GM15510 (cell line): ENCODE results near the gene TAF4.

ENCODE experiments used
- POLR2A ChIP-seq: IDR thresholded peaks from 3 replicates; pipeline ENCODE4 v1.6.1; 2011; ENCODE audit warnings: borderline replicate concordance; ENCODE audit not compliant: insufficient read length; ENCODE audit errors: extremely low read depth

The TAF4 gene

DNA sequence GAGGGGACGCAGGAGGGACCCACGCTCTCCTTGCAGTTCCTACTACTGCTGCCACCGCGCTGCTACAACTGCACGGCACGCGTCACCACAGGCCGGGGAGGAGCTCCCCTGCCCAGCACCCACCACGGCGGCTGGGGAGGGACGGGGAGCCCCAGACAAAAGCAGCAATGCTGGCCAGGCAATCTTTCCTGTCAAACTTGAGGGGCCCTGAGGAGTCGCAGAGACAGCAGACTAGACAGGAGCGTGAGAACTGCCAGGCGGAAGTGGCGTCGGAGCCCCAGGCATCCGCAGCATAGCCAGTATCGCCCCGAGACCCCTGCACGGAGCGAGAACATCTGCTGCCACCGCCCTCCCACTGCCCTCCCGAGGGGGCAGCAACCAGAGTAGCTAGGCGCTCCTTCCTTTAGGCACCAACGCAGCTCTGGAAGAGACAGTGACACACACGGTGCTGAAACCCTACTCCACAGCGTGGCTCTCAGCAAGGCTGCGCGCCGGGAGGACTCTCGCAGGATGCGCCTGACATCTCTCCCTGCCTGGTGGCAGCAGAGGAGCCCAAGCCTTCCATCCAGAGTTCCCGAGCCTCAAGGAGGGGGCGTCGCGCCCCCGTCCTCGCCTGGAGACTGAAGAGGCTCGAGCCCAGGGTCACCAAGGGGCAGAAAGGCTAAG, 2.2 kb downstream of the TAF4 start:
- no peak for TF ChIP-seq POLR2A

GRCh38 chr20:62062661-62063314, 2.9 kb downstream of the TAF4 start:
- no peak for TF ChIP-seq POLR2A

DNA sequence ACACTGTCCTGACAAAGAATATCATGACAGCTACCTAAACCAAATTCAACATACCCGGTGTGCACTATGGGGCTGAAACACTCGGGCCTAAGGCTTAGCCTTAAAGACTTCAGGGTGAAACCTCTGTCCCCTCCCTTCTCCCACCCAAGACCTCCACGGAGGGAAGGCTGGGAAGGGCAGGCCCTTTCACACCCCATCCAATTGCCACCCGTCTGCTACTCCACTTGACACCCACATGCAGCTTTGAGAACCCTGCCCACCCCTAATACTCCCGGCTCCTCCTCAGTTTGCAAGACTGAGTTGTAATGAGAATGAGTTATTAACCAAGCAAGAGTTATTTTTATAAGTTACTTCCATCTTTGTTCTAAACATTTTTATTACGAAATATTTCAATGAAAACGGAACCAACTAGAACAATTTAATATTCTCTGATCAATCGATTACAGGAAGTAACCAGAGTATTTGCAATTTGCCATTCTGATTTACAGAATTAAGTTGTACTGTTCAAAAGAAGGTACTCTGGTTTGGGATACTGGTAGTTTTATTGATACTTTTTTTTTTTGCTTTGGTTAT, 3.7 kb downstream of the TAF4 start:
- no peak for TF ChIP-seq POLR2A

DNA sequence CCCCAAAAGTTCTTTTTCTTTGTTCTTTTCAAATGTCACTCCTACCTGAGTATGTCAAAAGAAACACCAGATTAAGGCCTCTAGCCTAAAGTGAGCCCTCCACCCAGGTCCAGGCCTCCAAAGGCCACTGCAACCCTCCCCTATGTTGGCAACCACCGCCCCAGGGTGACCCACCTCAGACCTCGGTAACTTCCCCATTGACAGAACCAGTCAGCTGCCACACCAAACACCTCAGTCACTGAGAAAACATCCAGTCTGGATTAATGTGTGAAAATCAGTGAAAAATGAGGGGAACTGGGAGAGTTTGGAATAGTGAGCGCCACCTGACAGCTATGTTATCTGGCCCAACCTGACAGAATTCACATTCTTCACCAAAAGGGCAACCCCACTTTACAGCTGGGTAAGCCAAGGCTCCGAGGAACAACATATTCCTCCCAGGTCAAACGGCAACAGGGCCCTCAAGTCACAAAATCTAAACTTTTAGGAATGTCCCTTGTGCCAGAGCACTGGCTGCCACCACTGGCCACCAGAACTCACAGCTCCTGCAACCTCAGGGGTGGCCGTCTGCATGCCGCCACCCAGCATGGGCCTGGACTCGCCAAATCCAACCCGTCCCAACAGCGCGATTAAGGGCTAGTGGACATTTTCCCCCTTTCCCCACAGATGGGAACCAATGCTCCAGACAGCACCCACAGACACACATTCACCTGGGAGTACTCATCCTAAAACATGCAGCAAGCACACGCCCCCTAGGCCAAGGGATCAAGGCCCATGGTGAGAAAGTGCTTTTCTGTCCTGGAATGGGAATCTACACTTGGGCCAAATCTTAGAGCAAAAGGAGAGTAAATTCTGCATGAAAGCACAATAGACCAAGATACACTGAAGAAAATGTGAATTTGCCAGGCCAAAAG, 4.8 kb downstream of the TAF4 start:
- no peak for TF ChIP-seq POLR2A

DNA sequence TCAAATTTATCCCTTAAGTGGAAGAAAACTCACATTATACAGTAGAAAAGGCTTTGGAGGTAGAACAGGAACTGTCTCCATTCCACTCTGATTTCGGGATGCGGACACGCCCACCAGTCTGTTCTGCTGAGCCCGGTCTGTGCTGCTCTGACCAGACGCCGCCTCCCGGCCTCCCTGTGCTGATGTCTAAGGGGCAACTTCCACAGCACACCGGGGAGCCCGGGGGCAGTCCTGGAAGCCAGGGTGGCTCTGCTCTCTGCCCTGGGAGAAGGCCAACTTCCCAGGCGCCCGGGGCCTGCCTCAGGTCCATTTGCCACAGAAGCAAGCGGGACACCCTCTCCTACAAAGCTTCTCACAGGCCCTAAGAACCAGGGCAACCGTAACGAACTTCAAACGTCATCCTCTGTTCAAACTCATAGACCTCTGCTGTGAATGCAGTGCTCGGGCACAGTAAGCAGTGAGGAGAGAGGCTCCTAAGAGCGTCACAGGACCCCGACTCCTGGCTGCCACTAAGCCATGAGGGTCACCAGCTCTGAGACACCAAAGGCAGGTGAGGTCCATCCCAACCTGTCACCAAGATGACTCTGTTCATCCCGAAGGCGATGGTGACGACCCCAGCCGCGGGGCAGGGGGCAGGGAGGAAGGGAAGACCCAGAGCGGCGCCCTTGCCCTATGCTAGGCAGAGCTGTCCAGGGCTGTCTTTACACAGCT, 5.6 kb downstream of the TAF4 start:
- TF ChIP-seq POLR2A = no peak

DNA sequence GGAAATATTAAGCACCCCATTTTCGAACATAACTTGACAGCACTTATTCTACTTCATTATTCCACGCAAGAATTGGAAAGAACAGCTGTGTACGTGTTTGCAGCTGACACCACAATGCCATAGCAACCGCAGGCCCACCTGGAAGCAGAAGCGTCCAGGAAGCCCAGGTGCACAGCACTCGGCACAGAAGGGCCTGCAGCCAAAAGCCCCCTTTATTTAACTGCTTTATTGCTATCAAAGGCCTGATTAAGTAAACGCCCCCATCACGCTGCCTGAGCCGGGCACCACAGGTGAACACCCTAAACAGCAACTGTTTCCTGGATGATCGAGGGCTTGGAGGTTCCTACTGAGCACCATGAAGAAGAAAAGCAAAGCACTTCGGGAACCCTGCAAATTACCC, 6.3 kb downstream of the TAF4 start:
- no peak for TF ChIP-seq POLR2A

DNA sequence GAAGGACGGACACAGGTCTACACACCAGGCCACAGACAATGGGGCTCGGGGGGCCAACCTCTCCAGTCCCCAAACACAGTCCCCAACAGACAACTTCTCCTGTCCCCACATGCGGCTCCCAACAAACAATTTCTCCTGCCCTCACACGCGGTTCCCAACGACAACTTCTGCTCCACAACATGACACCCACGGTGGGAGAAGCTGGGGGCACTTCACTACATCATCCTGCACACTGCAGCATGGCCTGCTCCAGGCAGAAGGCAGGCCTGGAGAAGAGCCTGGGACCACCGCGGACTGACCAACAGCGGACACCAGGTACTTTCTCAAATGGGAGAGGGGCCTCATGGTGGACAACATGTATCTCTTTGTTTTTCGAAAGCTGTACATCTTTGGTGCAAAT, 6.7 kb downstream of the TAF4 start:
- TF ChIP-seq POLR2A = no peak

- TF ChIP-seq POLR2A = no peak
Observed at GRCh38 chr20:62056975-62057374, 8.7 kb downstream of the TAF4 start.

GRCh38 chr20:62056377-62056776, 9.3 kb downstream of the TAF4 start:
- no peak for TF ChIP-seq POLR2A

DNA sequence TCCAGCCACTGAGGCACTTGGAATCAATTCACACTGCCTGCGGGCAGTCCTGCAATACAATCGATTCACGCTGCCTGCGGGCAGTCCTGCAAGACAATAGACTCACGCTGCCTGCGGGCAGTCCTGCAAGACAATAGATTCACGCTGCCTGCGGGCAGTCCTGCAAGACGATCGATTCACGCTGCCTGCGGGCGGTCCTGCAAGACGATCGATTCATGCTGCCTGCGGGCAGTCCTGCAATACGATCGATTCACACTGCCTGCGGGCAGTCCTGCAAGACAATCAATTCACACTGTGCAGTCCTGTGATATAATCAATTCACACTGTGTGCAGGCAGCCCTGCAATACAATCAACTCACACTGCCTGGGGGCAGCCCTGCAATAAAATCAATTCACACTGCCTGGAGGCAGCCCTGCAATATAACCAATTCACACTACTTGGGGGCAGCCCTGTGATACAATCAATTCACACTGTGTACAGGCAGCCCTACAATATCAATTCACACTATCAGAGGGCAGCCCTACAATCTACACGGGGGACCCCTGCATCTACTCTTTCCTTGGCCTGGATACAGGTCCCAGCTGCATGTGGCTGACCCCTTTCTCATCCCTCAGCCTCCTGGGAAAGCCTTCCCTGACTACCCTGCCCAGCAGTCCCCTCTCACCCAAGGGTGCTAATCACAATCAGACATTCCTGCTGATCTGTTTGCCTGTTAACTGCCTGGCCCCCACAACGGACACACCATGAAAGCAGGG, 10.4 kb downstream of the TAF4 start:
- TF ChIP-seq POLR2A = no peak

DNA sequence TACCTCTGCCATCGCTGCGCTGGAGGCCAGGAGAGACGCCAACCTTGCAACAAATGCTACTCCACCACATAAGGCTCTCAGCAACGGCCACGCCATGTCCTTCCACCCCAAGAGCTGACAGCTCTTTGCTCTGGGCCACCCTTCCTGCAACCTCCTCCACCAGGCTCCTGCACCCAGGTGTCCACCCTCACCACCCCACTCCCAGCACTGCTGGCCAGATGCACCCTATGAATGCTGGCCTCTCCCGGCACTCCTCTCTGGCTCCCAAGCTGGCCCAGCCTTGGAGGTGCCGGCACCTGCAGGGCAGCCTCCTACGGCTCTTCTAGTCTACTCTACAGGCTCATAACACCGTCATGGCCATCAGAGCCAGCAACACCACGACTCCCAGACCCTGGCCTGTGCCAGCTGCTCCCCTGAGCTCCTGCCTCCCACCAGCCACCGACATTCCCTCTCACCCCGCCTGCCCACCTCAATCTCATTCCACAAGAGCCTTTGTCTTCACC, 11.2 kb downstream of the TAF4 start:
- no peak for TF ChIP-seq POLR2A

DNA sequence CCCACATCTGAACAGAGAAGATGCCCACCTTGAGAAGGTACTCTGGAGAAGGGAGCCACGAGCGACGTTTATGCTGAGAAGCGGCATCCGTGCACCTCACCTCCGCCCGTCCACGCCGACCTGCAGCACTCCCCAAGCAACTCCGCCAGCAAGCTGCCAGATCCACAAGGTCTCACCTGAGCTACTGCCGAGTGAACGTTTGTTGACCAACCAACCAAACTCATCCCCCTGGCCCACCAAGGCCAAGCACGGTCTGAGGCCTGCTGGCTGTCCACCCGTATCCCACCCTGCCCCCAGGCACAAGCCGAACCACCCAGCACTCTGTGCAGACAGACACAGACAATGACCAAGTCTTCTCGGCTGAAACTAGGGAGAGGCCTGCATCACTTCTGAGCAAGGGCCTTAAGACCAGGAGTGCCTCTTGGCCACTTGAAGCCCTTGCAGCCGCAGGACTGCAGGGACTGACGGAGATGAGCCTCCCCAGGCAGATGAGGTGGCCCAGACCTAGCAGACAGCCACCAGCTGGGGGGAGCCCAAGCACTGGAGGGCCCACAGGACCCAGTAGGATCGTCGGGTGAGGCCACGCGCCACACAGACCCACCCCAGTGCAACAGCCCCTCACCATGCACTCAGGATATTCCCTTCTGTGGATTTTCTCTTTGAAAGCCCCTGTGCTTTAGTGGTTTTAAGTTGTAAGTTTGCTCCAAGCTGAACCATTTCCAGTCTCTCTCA, 12.1 kb downstream of the TAF4 start:
- TF ChIP-seq POLR2A = no peak
